GM19351 (cell line): ENCODE results near the gene FSD1L.
"Not testable (repeated sequence)": the region's sequence is repeated elsewhere in the genome, so short reads cannot be mapped to it uniquely, and the experiment has no call there.

Experiments used
- ATAC-seq: cut with Tn5 transposase; IDR thresholded peaks from one replicate; pipeline ENCODE4 v1.9.1; 2021; ENCODE audit warnings: mild to moderate bottlenecking, moderate library complexity; ENCODE audit not compliant: unreplicated experiment

FSD1L gene

GRCh38 chr9:105483618-105484017 is 35.8 kb downstream of the FSD1L start:
- ATAC-seq = peak; percentile 87

GRCh38 chr9:105484226-105484625 is 36.4 kb downstream of the FSD1L start:
- no peak for ATAC-seq

- ATAC-seq = no peak
Measured at GRCh38 chr9:105485131-105485530, 37.3 kb downstream of the FSD1L start.

GRCh38 chr9:105496826-105497225 is 49.0 kb downstream of the FSD1L start:
- ATAC-seq = no peak

- no peak for ATAC-seq
Measured at GRCh38 chr9:105497704-105498103, 49.9 kb downstream of the FSD1L start.

GRCh38 chr9:105500108-105500766 is 52.4 kb downstream of the FSD1L start:
- peak; percentile 78 for ATAC-seq

GRCh38 chr9:105501414-105501813 is 53.6 kb downstream of the FSD1L start:
- no peak for ATAC-seq

GRCh38 chr9:105502276-105502675 is 54.4 kb downstream of the FSD1L start:
- ATAC-seq = no peak

GRCh38 chr9:105503881-105504280 is 56.0 kb downstream of the FSD1L start:
- peak; percentile 42 for ATAC-seq

GRCh38 chr9:105507096-105507790 is 59.4 kb downstream of the FSD1L start:
- no peak for ATAC-seq

- no peak for ATAC-seq
Measured at GRCh38 chr9:105508530-105508929, 60.7 kb downstream of the FSD1L start.

- peak; percentile 84 for ATAC-seq
Measured at GRCh38 chr9:105510024-105510423, 62.2 kb downstream of the FSD1L start.

- no peak for ATAC-seq
Measured at GRCh38 chr9:105511446-105511845, 63.6 kb downstream of the FSD1L start.

- no peak for ATAC-seq
Measured at GRCh38 chr9:105515811-105516413, 68.1 kb downstream of the FSD1L start.

- peak; percentile 60 for ATAC-seq
Measured at GRCh38 chr9:105519710-105520369, 72.0 kb downstream of the FSD1L start.

GRCh38 chr9:105520992-105521391 is 73.2 kb downstream of the FSD1L start:
- ATAC-seq = not testable (repeated sequence)

- peak; percentile 92 for ATAC-seq
Measured at GRCh38 chr9:105522618-105523385, 75.0 kb downstream of the FSD1L start.

GRCh38 chr9:105531530-105531929 is 83.7 kb downstream of the FSD1L start:
- ATAC-seq = no peak

GRCh38 chr9:105535920-105536668 is 88.3 kb downstream of the FSD1L start:
- ATAC-seq = peak; percentile 69

GRCh38 chr9:105539452-105539851 is 91.6 kb downstream of the FSD1L start:
- no peak for ATAC-seq
